GM06990 (cell line): ENCODE measurements around the gene ABCC10.
"Not testable (repeated sequence)": the region's sequence is repeated elsewhere in the genome, so short reads cannot be mapped to it uniquely, and the experiment has no call there.

Experiments used
- DNase-seq: peaks from one replicate; pipeline ENCODE4 v3.0.0-alpha.2; 2011; ENCODE audit not compliant: insufficient read length; ENCODE audit errors: extremely low read depth
- H3K27me3 ChIP-seq: replicated peaks from 2 replicates; pipeline ENCODE4 v1.6.0; 2011; ENCODE audit warnings: low read length; ENCODE audit not compliant: control insufficient read depth, insufficient read depth
- H3K36me3 ChIP-seq: 2 replicates; pipeline ENCODE4 v1.5.1; 2011; ENCODE audit warnings: low read length; ENCODE audit not compliant: control insufficient read depth, insufficient read depth
- H3K4me3 ChIP-seq: replicated peaks from 2 replicates; pipeline ENCODE4 v1.5.1; 2011; ENCODE audit warnings: low read depth, mild to moderate bottlenecking, control low read depth, low read length
- TF ChIP-seq, protein P1 (sequence below): IDR thresholded peaks from 2 replicates; pipeline ENCODE4 v1.5.1; 2011; ENCODE audit warnings: low read length, control low read depth, mild to moderate bottlenecking, inconsistent platforms; ENCODE audit not compliant: insufficient read depth, poor library complexity, severe bottlenecking

The ABCC10 gene

DNA sequence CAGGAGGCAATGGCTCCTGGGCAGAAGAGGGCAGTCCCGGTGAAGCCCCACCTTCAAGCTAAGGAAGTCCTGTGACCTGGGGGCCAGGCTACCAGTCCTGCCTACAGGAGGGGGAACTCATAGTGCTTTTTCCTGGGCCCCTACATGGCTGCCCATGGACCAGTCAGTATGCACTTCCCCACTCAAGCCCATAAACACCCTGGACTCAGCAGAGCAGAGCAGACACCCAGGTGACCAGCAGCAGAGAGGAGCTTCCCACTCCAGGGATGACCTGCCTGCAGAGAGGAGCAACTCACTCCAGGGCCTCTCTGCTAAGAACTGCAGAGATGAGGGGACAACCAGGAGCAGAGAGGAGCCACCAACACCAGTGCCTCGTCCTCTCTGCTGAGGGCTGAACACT is 14.3 kb upstream of the ABCC10 start:
- Histone ChIP-seq H3K36me3 (no peaks in the 10 kb centered on the region), H3K27me3 (no peaks in the 10 kb centered on the region), H3K4me3 (no peak overlapping the region)
- no peak for DNase-seq
- TF ChIP-seq, protein P1, sequence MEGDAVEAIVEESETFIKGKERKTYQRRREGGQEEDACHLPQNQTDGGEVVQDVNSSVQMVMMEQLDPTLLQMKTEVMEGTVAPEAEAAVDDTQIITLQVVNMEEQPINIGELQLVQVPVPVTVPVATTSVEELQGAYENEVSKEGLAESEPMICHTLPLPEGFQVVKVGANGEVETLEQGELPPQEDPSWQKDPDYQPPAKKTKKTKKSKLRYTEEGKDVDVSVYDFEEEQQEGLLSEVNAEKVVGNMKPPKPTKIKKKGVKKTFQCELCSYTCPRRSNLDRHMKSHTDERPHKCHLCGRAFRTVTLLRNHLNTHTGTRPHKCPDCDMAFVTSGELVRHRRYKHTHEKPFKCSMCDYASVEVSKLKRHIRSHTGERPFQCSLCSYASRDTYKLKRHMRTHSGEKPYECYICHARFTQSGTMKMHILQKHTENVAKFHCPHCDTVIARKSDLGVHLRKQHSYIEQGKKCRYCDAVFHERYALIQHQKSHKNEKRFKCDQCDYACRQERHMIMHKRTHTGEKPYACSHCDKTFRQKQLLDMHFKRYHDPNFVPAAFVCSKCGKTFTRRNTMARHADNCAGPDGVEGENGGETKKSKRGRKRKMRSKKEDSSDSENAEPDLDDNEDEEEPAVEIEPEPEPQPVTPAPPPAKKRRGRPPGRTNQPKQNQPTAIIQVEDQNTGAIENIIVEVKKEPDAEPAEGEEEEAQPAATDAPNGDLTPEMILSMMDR: no peak

GRCh38 chr6:43415275-43415674 is 12.1 kb upstream of the ABCC10 start:
- H3K27me3 ChIP-seq, H3K4me3 ChIP-seq, DNase-seq, H3K36me3 ChIP-seq: not testable (repeated sequence)

- DNase-seq: no peak
- Histone ChIP-seq H3K4me3 (no peak overlapping the region), H3K27me3 (no peaks in the 10 kb centered on the region), H3K36me3 (no peaks in the 10 kb centered on the region)
- TF ChIP-seq, protein P1: no peak
Observed at GRCh38 chr6:43416935-43417334, 10.4 kb upstream of the ABCC10 start.

DNA sequence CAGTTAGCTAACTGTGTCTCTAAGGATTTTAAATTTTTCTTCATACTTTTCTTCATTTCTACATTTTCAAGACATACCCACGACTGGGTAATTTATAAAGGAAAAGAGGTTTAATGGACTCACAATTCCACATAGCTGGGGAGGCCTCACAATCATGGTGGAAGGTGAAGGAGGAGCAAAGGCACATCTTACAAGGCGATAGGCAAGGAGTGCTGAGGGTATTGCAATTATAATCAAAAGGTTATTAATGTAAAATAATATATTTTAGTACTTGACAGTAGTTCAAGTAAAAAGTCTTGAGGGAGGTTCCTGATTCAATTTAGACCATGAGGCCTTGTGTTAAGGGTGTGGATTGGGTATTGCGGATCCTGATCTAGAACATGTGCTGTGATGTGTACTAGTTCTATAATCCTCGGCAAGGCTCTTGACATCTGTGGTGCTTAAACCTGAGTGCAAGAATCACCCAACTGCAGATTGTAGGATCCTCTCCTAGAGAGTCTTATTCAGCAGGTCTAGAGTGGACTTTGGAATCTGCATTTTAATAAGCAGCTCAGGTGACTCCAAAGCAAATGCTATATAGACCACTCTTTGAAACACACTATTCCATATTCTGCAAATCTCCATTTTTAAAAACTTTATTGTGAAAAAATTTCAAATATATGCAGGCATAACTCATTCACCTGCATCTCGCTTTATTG is 7.2 kb upstream of the ABCC10 start:
- DNase-seq: no peak
- no peaks in the 10 kb centered on the region for H3K36me3 ChIP-seq
- H3K27me3 ChIP-seq: no peaks in the 10 kb centered on the region
- TF ChIP-seq, protein P1: no peak
- no peak overlapping the region for H3K4me3 ChIP-seq

- no peak for DNase-seq
- TF ChIP-seq, protein P1: no peak
- Histone ChIP-seq H3K4me3 (no peak overlapping the region), H3K27me3 (no peaks in the 10 kb centered on the region), H3K36me3 (no peaks in the 10 kb centered on the region)
Observed at GRCh38 chr6:43421831-43422230, 5.5 kb upstream of the ABCC10 start.

GRCh38 chr6:43425083-43425482 is 2.3 kb upstream of the ABCC10 start:
- not testable (repeated sequence) for H3K36me3 ChIP-seq, DNase-seq, H3K27me3 ChIP-seq, H3K4me3 ChIP-seq

DNA sequence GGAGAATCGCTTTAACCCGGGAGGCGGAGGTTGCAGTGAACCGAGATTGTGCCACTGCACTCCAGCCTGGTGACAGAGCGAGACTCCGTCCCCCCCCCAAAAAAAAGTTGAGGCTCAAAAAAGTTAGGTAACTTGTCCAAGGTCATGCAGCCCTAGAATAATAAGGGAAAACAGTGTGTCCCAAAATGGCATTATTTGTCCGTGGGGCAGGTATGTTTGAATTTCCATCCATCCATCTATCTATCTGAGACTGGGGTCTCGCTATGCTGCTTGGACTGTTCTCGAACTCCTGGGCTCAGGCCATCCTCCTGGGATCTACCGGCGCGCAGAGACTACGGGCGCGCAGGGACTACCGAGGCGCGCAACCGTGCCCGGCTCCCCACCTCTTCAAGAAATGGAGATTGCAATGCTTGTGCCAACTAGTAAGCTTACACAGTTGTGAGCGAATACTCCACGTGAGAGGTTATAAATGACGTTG is 374 bp upstream of the ABCC10 start:
- Histone ChIP-seq H3K27me3 (no peaks in the 10 kb centered on the region), H3K4me3 (peak overlapping the region; percentile 69), H3K36me3 (peaks cover under 1% of the 10 kb centered on the region)
- no peak for DNase-seq
- TF ChIP-seq, protein P1: no peak
